Stimulated activated memory B cell treated with anti-CD40 and anti-IgM and Interleukin-4, amounts not matched to agents 10 μg/mL and 1 μg/mL and 100 μg/mL, for 72 hours (primary cell): ENCODE results near the gene RDM1.

Experiments
- ATAC-seq: fragments of 150-1000 bp; cut with Tn5 transposase; 2 replicates; pipeline ENCODE4 v1.10.0; 2021
- H3K27ac Mint-ChIP-seq: one replicate; pipeline ENCODE4 v1.8.0; 2022; ENCODE audit warnings: mild to moderate bottlenecking, mixed read lengths
- H3K27me3 Mint-ChIP-seq: one replicate; pipeline ENCODE4 v1.8.0; 2022; ENCODE audit warnings: mixed read lengths
- H3K36me3 Mint-ChIP-seq: one replicate; pipeline ENCODE4 v1.8.0; 2022; ENCODE audit warnings: mixed read lengths
- H3K4me1 Mint-ChIP-seq: one replicate; pipeline ENCODE4 v1.8.0; 2022; ENCODE audit warnings: mixed read lengths
- H3K4me3 Mint-ChIP-seq: one replicate; pipeline ENCODE4 v1.8.0; 2022; ENCODE audit warnings: mild to moderate bottlenecking, moderate library complexity, mixed read lengths
- H3K9me3 Mint-ChIP-seq: one replicate; pipeline ENCODE4 v1.8.0; 2022; ENCODE audit warnings: mixed read lengths

The RDM1 gene

GRCh38 chr17:35895636-35896587 is 34.7 kb downstream of the RDM1 start:
- H3K4me1 Mint-ChIP-seq, result no peaks in the 10 kb centered on the region
- H3K36me3 Mint-ChIP-seq, result no peaks in the 10 kb centered on the region
- no peaks in the 10 kb centered on the region for H3K9me3 Mint-ChIP-seq
- no peak overlapping the region for H3K4me3 Mint-ChIP-seq
- no peaks in the 10 kb centered on the region for H3K27me3 Mint-ChIP-seq
- peak; percentile 67 for ATAC-seq
- H3K27ac Mint-ChIP-seq, result no peak overlapping the region

GRCh38 chr17:35894206-35894605 is 36.4 kb downstream of the RDM1 start:
- Mint-ChIP-seq H3K27me3 (no peaks in the 10 kb centered on the region), H3K36me3 (no peaks in the 10 kb centered on the region), H3K9me3 (no peaks in the 10 kb centered on the region), H3K4me1 (no peaks in the 10 kb centered on the region), H3K4me3 (no peak overlapping the region), H3K27ac (no peak overlapping the region)
- no peak for ATAC-seq

- ATAC-seq, result no peak
- Mint-ChIP-seq H3K27ac (no peak overlapping the region), H3K9me3 (no peaks in the 10 kb centered on the region), H3K4me1 (no peaks in the 10 kb centered on the region), H3K4me3 (no peak overlapping the region), H3K36me3 (no peaks in the 10 kb centered on the region), H3K27me3 (no peaks in the 10 kb centered on the region)
Observed at GRCh38 chr17:35893751-35894150, 36.8 kb downstream of the RDM1 start.

GRCh38 chr17:35892091-35893035 is 38.2 kb downstream of the RDM1 start:
- H3K27ac Mint-ChIP-seq, result no peak overlapping the region
- H3K4me3 Mint-ChIP-seq, result no peak overlapping the region
- H3K9me3 Mint-ChIP-seq, result no peaks in the 10 kb centered on the region
- no peaks in the 10 kb centered on the region for H3K4me1 Mint-ChIP-seq
- ATAC-seq, result peak; percentile 64
- H3K36me3 Mint-ChIP-seq, result no peaks in the 10 kb centered on the region
- H3K27me3 Mint-ChIP-seq, result no peaks in the 10 kb centered on the region

GRCh38 chr17:35891269-35891668 is 39.3 kb downstream of the RDM1 start:
- no peak overlapping the region for H3K27ac Mint-ChIP-seq
- no peak for ATAC-seq
- no peaks in the 10 kb centered on the region for H3K36me3 Mint-ChIP-seq
- H3K9me3 Mint-ChIP-seq, result no peaks in the 10 kb centered on the region
- no peaks in the 10 kb centered on the region for H3K4me1 Mint-ChIP-seq
- no peak overlapping the region for H3K4me3 Mint-ChIP-seq
- no peaks in the 10 kb centered on the region for H3K27me3 Mint-ChIP-seq

- Mint-ChIP-seq H3K27me3 (no peaks in the 10 kb centered on the region), H3K4me3 (no peak overlapping the region), H3K36me3 (no peaks in the 10 kb centered on the region), H3K4me1 (no peaks in the 10 kb centered on the region), H3K27ac (no peak overlapping the region), H3K9me3 (no peaks in the 10 kb centered on the region)
- ATAC-seq, result no peak
Observed at GRCh38 chr17:35890774-35891155, 39.8 kb downstream of the RDM1 start.

- Mint-ChIP-seq H3K4me3 (no peak overlapping the region), H3K9me3 (no peaks in the 10 kb centered on the region), H3K27me3 (no peaks in the 10 kb centered on the region), H3K4me1 (no peaks in the 10 kb centered on the region), H3K36me3 (no peaks in the 10 kb centered on the region), H3K27ac (no peak overlapping the region)
- ATAC-seq, result no peak
Observed at GRCh38 chr17:35889818-35890773, 40.5 kb downstream of the RDM1 start.

- no peaks in the 10 kb centered on the region for H3K9me3 Mint-ChIP-seq
- no peak overlapping the region for H3K27ac Mint-ChIP-seq
- no peak overlapping the region for H3K4me3 Mint-ChIP-seq
- H3K27me3 Mint-ChIP-seq, result no peaks in the 10 kb centered on the region
- ATAC-seq, result no peak
- no peaks in the 10 kb centered on the region for H3K36me3 Mint-ChIP-seq
- no peaks in the 10 kb centered on the region for H3K4me1 Mint-ChIP-seq
Observed at GRCh38 chr17:35889241-35889640, 41.3 kb downstream of the RDM1 start.

GRCh38 chr17:35879773-35880654 is 50.6 kb downstream of the RDM1 start, which contains the start of gene CCL5:
CCL5 (minus strand) TSS chr17:35880360.
- no peaks in the 10 kb centered on the region for H3K9me3 Mint-ChIP-seq
- no peaks in the 10 kb centered on the region for H3K27me3 Mint-ChIP-seq
- H3K4me1 Mint-ChIP-seq, result peaks cover 24% of the 10 kb centered on the region
- peak within 1 kb of the TSS; percentile 69 for H3K4me3 Mint-ChIP-seq
- H3K27ac Mint-ChIP-seq, result peak within 1 kb of the TSS; percentile 70
- peak; percentile 92 for ATAC-seq
- no peaks in the 10 kb centered on the region for H3K36me3 Mint-ChIP-seq

- Mint-ChIP-seq H3K4me1 (peaks cover 24% of the 10 kb centered on the region), H3K27ac (no peak overlapping the region), H3K9me3 (no peaks in the 10 kb centered on the region), H3K36me3 (no peaks in the 10 kb centered on the region), H3K4me3 (no peak overlapping the region), H3K27me3 (no peaks in the 10 kb centered on the region)
- no peak for ATAC-seq
Observed at GRCh38 chr17:35878361-35878760, 52.2 kb downstream of the RDM1 start.

GRCh38 chr17:35877345-35878029 is 53.1 kb downstream of the RDM1 start:
- peaks cover 24% of the 10 kb centered on the region for H3K4me1 Mint-ChIP-seq
- no peaks in the 10 kb centered on the region for H3K9me3 Mint-ChIP-seq
- no peak overlapping the region for H3K27ac Mint-ChIP-seq
- ATAC-seq, result no peak
- no peaks in the 10 kb centered on the region for H3K36me3 Mint-ChIP-seq
- H3K4me3 Mint-ChIP-seq, result no peak overlapping the region
- no peaks in the 10 kb centered on the region for H3K27me3 Mint-ChIP-seq

GRCh38 chr17:35876534-35876933 is 54.0 kb downstream of the RDM1 start:
- no peak for ATAC-seq
- Mint-ChIP-seq H3K27ac (no peak overlapping the region), H3K4me1 (peaks cover 24% of the 10 kb centered on the region), H3K4me3 (no peak overlapping the region), H3K9me3 (no peaks in the 10 kb centered on the region), H3K27me3 (no peaks in the 10 kb centered on the region), H3K36me3 (no peaks in the 10 kb centered on the region)

- no peak overlapping the region for H3K4me3 Mint-ChIP-seq
- H3K4me1 Mint-ChIP-seq, result peaks cover 20% of the 10 kb centered on the region
- no peaks in the 10 kb centered on the region for H3K9me3 Mint-ChIP-seq
- no peaks in the 10 kb centered on the region for H3K27me3 Mint-ChIP-seq
- ATAC-seq, result no peak
- no peaks in the 10 kb centered on the region for H3K36me3 Mint-ChIP-seq
- H3K27ac Mint-ChIP-seq, result peak overlapping the region; percentile 3
Observed at GRCh38 chr17:35875800-35876139, 54.8 kb downstream of the RDM1 start.
